ENCODE results near the gene C19orf38.
"Not testable (repeated sequence)": the region's sequence is repeated elsewhere in the genome, so short reads cannot be mapped to it uniquely, and the experiment has no call there.

Gene C19orf38

GRCh38 chr19:10835089-10835753 is 13.0 kb upstream of the C19orf38 start:
- Histone ChIP-seq H3K79me2 (ENCODE audit: insufficient read depth, low read length) (no peaks in the 10 kb centered on the region), H3K27me3 (ENCODE audit: insufficient read depth, low read length) (no peaks in the 10 kb centered on the region), H3K9me2 (ENCODE audit: low read depth, low read length) (no peaks in the 10 kb centered on the region), H3K36me3 (ENCODE audit: insufficient read depth, low read length) (peaks cover 24% of the 10 kb centered on the region), H3K9me3 (ENCODE audit: low read length) (no peaks in the 10 kb centered on the region; the same call in 1 of the 2 replicates), H3K4me2 (ENCODE audit: low read length) (peak overlapping the region; percentile 27), H3K4me3 (ENCODE audit: low read depth, low read length, poor library complexity, severe bottlenecking) (peak overlapping the region; percentile 69), H3F3A (ENCODE audit: insufficient read depth, low read length) (no peaks in the 10 kb centered on the region), H4K20me1 (ENCODE audit: insufficient read depth, low read length) (no peaks in the 10 kb centered on the region), H3K27ac (ENCODE audit: low read depth, low read length, poor library complexity, severe bottlenecking) (no peak overlapping the region), H3K4me1 (ENCODE audit: insufficient read depth, low read length, severe bottlenecking) (peaks cover 9% of the 10 kb centered on the region), H3K9ac (ENCODE audit: low read length) (no peak overlapping the region), H2AFZ (ENCODE audit: low read length) (no peak overlapping the region)
- TF ChIP-seq CTCF (IDR thresholded peaks at IDR 0.05; ENCODE audit: low read length) (no peak), EZH2 (IDR thresholded peaks at IDR 0.05; ENCODE audit: borderline replicate concordance, low read length) (no peak)

DNA sequence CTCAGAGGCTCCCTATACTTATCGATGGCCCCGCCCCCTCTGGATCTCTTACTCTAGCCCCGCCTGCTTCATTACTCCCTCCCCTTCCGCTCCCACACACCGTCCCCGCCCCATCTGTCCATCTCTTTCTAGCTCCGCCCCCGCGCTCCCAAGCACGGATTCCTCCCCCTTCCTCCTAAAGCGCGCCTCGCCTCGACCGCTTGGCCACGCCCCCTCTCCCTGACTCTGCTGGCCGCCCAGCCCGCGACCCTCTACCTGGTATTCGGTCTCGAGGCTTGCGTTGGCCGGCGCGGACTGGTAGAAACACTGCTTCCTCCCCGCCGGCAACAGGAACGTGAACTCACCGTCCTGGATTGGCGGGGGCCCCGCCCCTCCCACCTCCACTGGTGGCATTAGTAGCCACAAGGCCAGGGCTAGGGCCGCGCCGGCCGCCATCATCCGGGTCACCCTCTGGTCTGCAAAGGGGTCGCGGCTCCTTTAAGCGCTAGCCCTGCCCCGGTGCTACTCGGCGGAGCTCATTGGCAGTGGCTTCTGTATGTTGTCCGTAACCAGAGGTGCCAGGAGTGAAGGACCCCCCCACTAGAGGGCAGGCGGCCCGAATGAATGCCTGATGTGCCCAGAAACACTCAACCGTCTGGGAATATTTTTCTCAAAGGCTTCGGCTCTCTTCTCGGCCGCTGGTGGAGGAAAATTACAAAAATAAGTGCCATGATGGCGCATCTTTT is 12.3 kb upstream of the C19orf38 start, which contains the start of gene TMED1:
TMED1 (minus strand) TSS at position 459 of the 725 bp plus-strand sequence; CDS start at position 438, 21 bp downstream.
- H3K27me3 ChIP-seq (ENCODE audit: insufficient read depth, low read length) = no peaks in the 10 kb centered on the region
- H3K9me3 ChIP-seq (ENCODE audit: low read length) = no peaks in the 10 kb centered on the region; the same call in 1 of the 2 replicates
- H3K9me2 ChIP-seq (ENCODE audit: low read depth, low read length) = no peaks in the 10 kb centered on the region
- TF ChIP-seq EZH2 (IDR thresholded peaks at IDR 0.05; ENCODE audit: borderline replicate concordance, low read length) (no peak), CTCF (IDR thresholded peaks at IDR 0.05; ENCODE audit: low read length) (peak; percentile 14; the same call in 1 of the 2 replicates)
- H3K4me2 ChIP-seq (ENCODE audit: low read length) = peak within 1 kb of the TSS; percentile 69
- H3K27ac ChIP-seq (ENCODE audit: low read depth, low read length, poor library complexity, severe bottlenecking) = peak within 1 kb of the TSS; percentile 91
- peaks cover 19% of the 10 kb centered on the region for H3K36me3 ChIP-seq (ENCODE audit: insufficient read depth, low read length)
- peak within 1 kb of the TSS; percentile 16 for H2AFZ ChIP-seq (ENCODE audit: low read length)
- no peaks in the 10 kb centered on the region for H3F3A ChIP-seq (ENCODE audit: insufficient read depth, low read length)
- peak within 1 kb of the TSS; percentile 69 for H3K4me3 ChIP-seq (ENCODE audit: low read depth, low read length, poor library complexity, severe bottlenecking)
- H3K4me1 ChIP-seq (ENCODE audit: insufficient read depth, low read length, severe bottlenecking) = peaks cover 9% of the 10 kb centered on the region
- peak within 1 kb of the TSS; percentile 84 for H3K9ac ChIP-seq (ENCODE audit: low read length)
- H3K79me2 ChIP-seq (ENCODE audit: insufficient read depth, low read length) = no peaks in the 10 kb centered on the region
- H4K20me1 ChIP-seq (ENCODE audit: insufficient read depth, low read length) = no peaks in the 10 kb centered on the region

GRCh38 chr19:10836479-10837330 is 11.5 kb upstream of the C19orf38 start:
- peak overlapping the region; percentile 16 for H2AFZ ChIP-seq (ENCODE audit: low read length)
- H3K27me3 ChIP-seq (ENCODE audit: insufficient read depth, low read length) = no peaks in the 10 kb centered on the region
- peaks cover 19% of the 10 kb centered on the region for H3K36me3 ChIP-seq (ENCODE audit: insufficient read depth, low read length)
- H3K4me2 ChIP-seq (ENCODE audit: low read length) = peak overlapping the region; percentile 69
- H3K4me3 ChIP-seq (ENCODE audit: low read depth, low read length, poor library complexity, severe bottlenecking) = peak overlapping the region; percentile 69
- TF ChIP-seq CTCF (IDR thresholded peaks at IDR 0.05; ENCODE audit: low read length) (no peak), EZH2 (IDR thresholded peaks at IDR 0.05; ENCODE audit: borderline replicate concordance, low read length) (no peak)
- peak overlapping the region; percentile 84 for H3K9ac ChIP-seq (ENCODE audit: low read length)
- no peaks in the 10 kb centered on the region for H3K9me2 ChIP-seq (ENCODE audit: low read depth, low read length)
- H3K4me1 ChIP-seq (ENCODE audit: insufficient read depth, low read length, severe bottlenecking) = peaks cover 9% of the 10 kb centered on the region
- no peaks in the 10 kb centered on the region for H3F3A ChIP-seq (ENCODE audit: insufficient read depth, low read length)
- H4K20me1 ChIP-seq (ENCODE audit: insufficient read depth, low read length) = no peaks in the 10 kb centered on the region
- no peaks in the 10 kb centered on the region; the same call in 1 of the 2 replicates for H3K9me3 ChIP-seq (ENCODE audit: low read length)
- H3K79me2 ChIP-seq (ENCODE audit: insufficient read depth, low read length) = no peaks in the 10 kb centered on the region
- H3K27ac ChIP-seq (ENCODE audit: low read depth, low read length, poor library complexity, severe bottlenecking) = peak overlapping the region; percentile 91

- H3K9ac ChIP-seq (ENCODE audit: low read length); H3K4me2 ChIP-seq (ENCODE audit: low read length); H3K79me2 ChIP-seq (ENCODE audit: insufficient read depth, low read length); H3K27me3 ChIP-seq (ENCODE audit: insufficient read depth, low read length); H2AFZ ChIP-seq (ENCODE audit: low read length); H3K9me2 ChIP-seq (ENCODE audit: low read depth, low read length); H3K4me3 ChIP-seq (ENCODE audit: low read depth, low read length, poor library complexity, severe bottlenecking); H3F3A ChIP-seq (ENCODE audit: insufficient read depth, low read length); H3K9me3 ChIP-seq (ENCODE audit: low read length); H4K20me1 ChIP-seq (ENCODE audit: insufficient read depth, low read length); H3K27ac ChIP-seq (ENCODE audit: low read depth, low read length, poor library complexity, severe bottlenecking); H3K4me1 ChIP-seq (ENCODE audit: insufficient read depth, low read length, severe bottlenecking): not testable (repeated sequence)
- H3K36me3 ChIP-seq (ENCODE audit: insufficient read depth, low read length) = peaks cover 11% of the 10 kb centered on the region
Measured at GRCh38 chr19:10837649-10838048, 10.6 kb upstream of the C19orf38 start.

All from OCI-LY1 (cell line).